CD8-positive, alpha-beta memory T cell (primary cell): ENCODE measurements around the gene ACOT2. TPM values are rescaled to one million over a fixed set of nuclear protein-coding genes. Genes with fewer than 3 reads are reported as not detected.
"Not testable (repeated sequence)": the region's sequence is repeated elsewhere in the genome, so short reads cannot be mapped to it uniquely, and the experiment has no call there.

ENCODE experiments used
- CTCF ChIA-PET: fragments of 350-600 bp; sonication (Branson Sonifier 250); formaldehyde crosslinking; loops from one replicate; lab custom pipeline; 2021; ENCODE audit warnings: antibody characterized with exemption; lab: Charles Lee
- POLR2A ChIA-PET: fragments of 350-600 bp; sonication (Branson Sonifier 250); formaldehyde crosslinking; loops from one replicate; lab custom pipeline; 2021; ENCODE audit warnings: antibody characterized with exemption; lab: Charles Lee
- DNase-seq, 5 donors: peaks; one replicate each; pipeline versions ENCODE4 v3.0.0 to v3.0.0-alpha.2; 2020 to 2022; ENCODE audit warnings: mixed read lengths in 1 of 5
- H3K27ac ChIP-seq: one replicate; pipeline ENCODE4 v1.7.0; 2013; ENCODE audit warnings: low read depth, mild to moderate bottlenecking, low read length, moderate library complexity
- H3K27me3 ChIP-seq: 2 replicates; pipeline ENCODE4 v1.7.0; 2013; ENCODE audit warnings: low read length, mild to moderate bottlenecking; ENCODE audit not compliant: insufficient read depth, poor library complexity, severe bottlenecking
- H3K36me3 ChIP-seq: 2 replicates; pipeline ENCODE4 v1.7.0; 2013; ENCODE audit warnings: mild to moderate bottlenecking, low read length, moderate library complexity; ENCODE audit not compliant: insufficient read depth
- H3K4me1 ChIP-seq: 2 replicates; pipeline ENCODE4 v1.7.0; 2013; ENCODE audit warnings: mild to moderate bottlenecking, low read length, moderate library complexity; ENCODE audit not compliant: insufficient read depth
- H3K4me3 ChIP-seq: 2 replicates; pipeline ENCODE4 v1.7.0; 2013; ENCODE audit warnings: mild to moderate bottlenecking, low read length
- H3K9me3 ChIP-seq: 2 replicates; pipeline ENCODE4 v1.7.0; 2013; ENCODE audit warnings: mild to moderate bottlenecking, low read length
- H3K27ac Mint-ChIP-seq, 8 donors: one replicate each; pipeline ENCODE4 v1.8.0; 2020 to 2021; ENCODE audit warnings: mixed read lengths in 8 of 8, mild to moderate bottlenecking in 6 of 8, inconsistent platforms in 3 of 8, moderate library complexity in 3 of 8
- H3K27me3 Mint-ChIP-seq, 2 donors: one replicate each; pipeline ENCODE4 v1.8.0; 2020 to 2021; ENCODE audit warnings: mixed read lengths in 2 of 2, mild to moderate bottlenecking in 1 of 2, moderate library complexity in 1 of 2
- H3K36me3 Mint-ChIP-seq, 3 donors: one replicate each; pipeline ENCODE4 v1.8.0; 2020 to 2021; ENCODE audit warnings: mixed read lengths in 3 of 3, inconsistent platforms in 1 of 3, mild to moderate bottlenecking in 1 of 3
- H3K4me1 Mint-ChIP-seq, 3 donors: one replicate each; pipeline ENCODE4 v1.8.0; 2020 to 2021; ENCODE audit warnings: mixed read lengths in 3 of 3, inconsistent platforms in 1 of 3, mild to moderate bottlenecking in 1 of 3
- H3K4me3 Mint-ChIP-seq, 7 donors: one replicate each; pipeline ENCODE4 v1.8.0; 2020 to 2021; ENCODE audit warnings: mixed read lengths in 7 of 7, mild to moderate bottlenecking in 6 of 7, moderate library complexity in 4 of 7, inconsistent platforms in 2 of 7
- H3K9me3 Mint-ChIP-seq, 5 donors: one replicate each; pipeline ENCODE4 v1.8.0; 2020 to 2022; ENCODE audit warnings: mixed read lengths in 5 of 5, mild to moderate bottlenecking in 3 of 5, moderate library complexity in 2 of 5, inconsistent platforms in 1 of 5
- polyA plus RNA-seq: library from polyadenylated mRNA; unstranded; fragments of 300-500 nt; fragmentation: Illumina TruSeq; gene quantifications from one replicate; pipeline ENCODE4 v1.2.3, GENCODE V29; 2021
- total RNA-seq, 2 experiments: library from RNA; stranded (reverse); gene quantifications; one replicate each; pipeline ENCODE4 v1.2.3, GENCODE V29; 2021

Gene ACOT2
- total and polyA plus RNA-seq, 3 experiments from 2014 or later: 16.2 to 22.4 (median 16.4) TPM

DNA sequence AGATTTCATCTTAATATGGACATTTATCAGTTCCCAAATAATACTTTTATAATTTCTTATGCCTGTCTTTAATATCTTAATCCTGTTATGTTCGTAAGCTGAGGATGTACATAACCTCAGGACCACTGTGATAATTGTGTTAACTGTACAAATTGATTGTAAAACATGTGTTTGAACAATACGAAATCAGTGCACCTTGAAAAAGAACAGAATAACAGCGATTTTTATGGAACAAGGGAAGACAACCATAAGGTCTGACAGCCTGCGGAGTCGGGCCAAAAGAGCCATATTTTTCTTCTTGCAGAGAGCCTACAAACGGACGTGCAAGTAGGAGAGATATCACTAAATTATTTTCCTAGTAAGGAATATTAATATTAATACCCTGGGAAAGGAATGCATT, 6.8 kb upstream of the ACOT2 start:
- H3K9me3 Mint-ChIP-seq, DNase-seq, H3K4me1 ChIP-seq, H3K27me3 Mint-ChIP-seq, H3K27ac Mint-ChIP-seq, CTCF ChIA-PET, POLR2A ChIA-PET, H3K27me3 ChIP-seq, H3K4me3 ChIP-seq, H3K36me3 ChIP-seq, H3K9me3 ChIP-seq, H3K27ac ChIP-seq, H3K4me3 Mint-ChIP-seq: not testable (repeated sequence)
- peaks cover 11 to 18% (median 15%) of the 10 kb centered on the region in 3 donors for H3K36me3 Mint-ChIP-seq
- peaks cover 16 to 25% (median 24%) of the 10 kb centered on the region in 3 donors for H3K4me1 Mint-ChIP-seq

- CTCF ChIA-PET, POLR2A ChIA-PET, DNase-seq, H3K4me3 ChIP-seq, H3K27ac ChIP-seq, H3K27me3 Mint-ChIP-seq, H3K4me3 Mint-ChIP-seq, H3K36me3 ChIP-seq, H3K27ac Mint-ChIP-seq, H3K4me1 ChIP-seq, H3K9me3 ChIP-seq, H3K9me3 Mint-ChIP-seq, H3K27me3 ChIP-seq: not testable (repeated sequence)
- H3K36me3 Mint-ChIP-seq: peaks cover 11 to 18% (median 15%) of the 10 kb centered on the region in 3 donors
- H3K4me1 Mint-ChIP-seq: peaks cover 21 to 29% (median 28%) of the 10 kb centered on the region in 3 donors
Observed at GRCh38 chr14:73562696-73563095, 6.3 kb upstream of the ACOT2 start.

DNA sequence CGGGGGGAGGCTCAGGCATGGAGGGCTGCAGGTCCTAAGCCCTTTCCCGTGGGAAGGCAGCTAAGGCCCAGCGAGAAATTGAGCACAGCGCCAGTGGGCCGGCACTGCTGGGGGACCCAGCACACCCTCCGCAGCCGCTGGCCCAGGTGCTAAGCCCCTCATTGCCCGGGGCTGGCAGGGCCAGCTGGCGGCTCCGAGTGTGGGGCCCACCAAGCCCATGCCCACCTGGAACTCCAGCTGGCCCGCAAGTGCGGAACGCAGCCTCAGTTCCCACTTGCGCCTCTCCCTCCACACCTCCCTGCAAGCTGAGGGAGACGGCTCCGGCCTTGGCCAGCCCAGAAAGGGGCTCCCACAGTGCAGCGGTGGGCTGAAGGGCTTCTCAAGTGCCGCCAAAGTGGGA, 2.6 kb upstream of the ACOT2 start:
- H3K4me1 Mint-ChIP-seq: peaks cover 45 to 59% (median 53%) of the 10 kb centered on the region in 3 donors
- CTCF ChIA-PET: interaction anchor here (5.4 kb wide), 1 partner anchor 58 kb away, joined by 44 read pairs; no protein-coding TSS in a partner anchor
- not testable (repeated sequence) for DNase-seq, H3K4me3 ChIP-seq, H3K27me3 Mint-ChIP-seq, H3K9me3 Mint-ChIP-seq, H3K27ac ChIP-seq, H3K27me3 ChIP-seq, H3K9me3 ChIP-seq, H3K27ac Mint-ChIP-seq, H3K36me3 ChIP-seq
- peaks cover 11 to 26% (median 15%) of the 10 kb centered on the region in 3 donors for H3K36me3 Mint-ChIP-seq
- H3K4me1 ChIP-seq: peaks cover 23% of the 10 kb centered on the region
- H3K4me3 Mint-ChIP-seq: peak overlapping the region in 2 of 7 donors; percentile 90 to 91
- POLR2A ChIA-PET: interaction anchor here (0.6 kb wide), 1 partner anchor 48 kb away, joined by 9 read pairs; no protein-coding TSS in a partner anchor

GRCh38 chr14:73566935-73567334, 2.1 kb upstream of the ACOT2 start:
- H3K9me3 Mint-ChIP-seq, H3K4me3 ChIP-seq, H3K27ac ChIP-seq, H3K36me3 ChIP-seq, H3K27me3 Mint-ChIP-seq, H3K9me3 ChIP-seq, H3K27me3 ChIP-seq, DNase-seq: not testable (repeated sequence)
- Mint-ChIP-seq H3K36me3 (peaks cover 11 to 26% (median 11%) of the 10 kb centered on the region in 3 donors), H3K4me3 (peak overlapping the region in 6 of 7 donors; percentile 44 to 97 (median 92)), H3K27ac (peak overlapping the region in 4 of 8 donors; percentile 9 to 98 (median 90)), H3K4me1 (peaks cover 45 to 59% (median 53%) of the 10 kb centered on the region in 3 donors)
- POLR2A ChIA-PET: interaction anchor here (0.6 to 1.1 kb wide), 3 partner anchors 46 to 1814 kb away, joined by 4 to 9 read pairs (median 6); partner anchors contain the start of gene ACOT6
- H3K4me1 ChIP-seq: peaks cover 23% of the 10 kb centered on the region
- CTCF ChIA-PET: interaction anchor here (0.6 to 5.4 kb wide), 5 partner anchors 25 to 59 kb away, joined by 3 to 44 read pairs (median 3); partner anchors contain the start of genes ACOT4 and ACOT6

DNA sequence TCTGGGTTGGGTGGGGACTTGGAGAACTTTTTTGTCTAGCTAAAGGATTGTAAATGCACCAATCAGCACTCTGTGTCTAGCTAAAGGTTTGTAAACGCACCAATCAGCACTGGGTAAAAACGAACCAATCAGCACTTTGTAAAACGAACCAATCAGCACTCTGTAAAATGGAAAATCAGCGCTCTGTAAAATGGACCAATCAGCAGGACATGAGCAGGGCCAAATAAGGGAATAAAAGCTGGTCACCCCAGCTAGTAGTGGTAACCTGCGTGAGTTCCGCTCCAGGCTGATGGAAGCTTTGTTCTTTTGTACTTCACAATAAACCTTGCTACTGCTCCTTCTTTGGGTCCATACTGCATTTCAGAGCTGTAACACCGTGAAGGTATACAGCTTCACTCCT, 1.7 kb upstream of the ACOT2 start:
- Mint-ChIP-seq H3K4me3 (peak overlapping the region; percentile 44 to 97 (median 92)), H3K4me1 (peaks cover 45 to 59% (median 53%) of the 10 kb centered on the region in 3 donors), H3K9me3 (peaks cover 0 to 6% (median 0%) of the 10 kb centered on the region in 5 donors), H3K27me3 (no peaks in the 10 kb centered on the region), H3K36me3 (peaks cover 7 to 28% (median 11%) of the 10 kb centered on the region in 3 donors), H3K27ac (peak overlapping the region; percentile 1 to 99 (median 94))
- CTCF ChIA-PET: interaction anchor here (0.6 to 5.4 kb wide), 6 partner anchors 24 to 66 kb away, joined by 3 to 44 read pairs (median 6); partner anchors contain the start of genes ACOT4 and ACOT6
- H3K9me3 ChIP-seq: no peaks in the 10 kb centered on the region
- DNase-seq: no peak
- H3K4me1 ChIP-seq: peaks cover 23% of the 10 kb centered on the region
- POLR2A ChIA-PET: interaction anchor here (0.7 to 1.1 kb wide), 2 partner anchors 46 to 1813 kb away, joined by 4 to 6 read pairs; partner anchors contain the start of gene ACOT6
- H3K4me3 ChIP-seq: peak overlapping the region; percentile 83
- H3K27me3 ChIP-seq: no peaks in the 10 kb centered on the region
- H3K27ac ChIP-seq: no peak overlapping the region
- no peaks in the 10 kb centered on the region for H3K36me3 ChIP-seq

DNA sequence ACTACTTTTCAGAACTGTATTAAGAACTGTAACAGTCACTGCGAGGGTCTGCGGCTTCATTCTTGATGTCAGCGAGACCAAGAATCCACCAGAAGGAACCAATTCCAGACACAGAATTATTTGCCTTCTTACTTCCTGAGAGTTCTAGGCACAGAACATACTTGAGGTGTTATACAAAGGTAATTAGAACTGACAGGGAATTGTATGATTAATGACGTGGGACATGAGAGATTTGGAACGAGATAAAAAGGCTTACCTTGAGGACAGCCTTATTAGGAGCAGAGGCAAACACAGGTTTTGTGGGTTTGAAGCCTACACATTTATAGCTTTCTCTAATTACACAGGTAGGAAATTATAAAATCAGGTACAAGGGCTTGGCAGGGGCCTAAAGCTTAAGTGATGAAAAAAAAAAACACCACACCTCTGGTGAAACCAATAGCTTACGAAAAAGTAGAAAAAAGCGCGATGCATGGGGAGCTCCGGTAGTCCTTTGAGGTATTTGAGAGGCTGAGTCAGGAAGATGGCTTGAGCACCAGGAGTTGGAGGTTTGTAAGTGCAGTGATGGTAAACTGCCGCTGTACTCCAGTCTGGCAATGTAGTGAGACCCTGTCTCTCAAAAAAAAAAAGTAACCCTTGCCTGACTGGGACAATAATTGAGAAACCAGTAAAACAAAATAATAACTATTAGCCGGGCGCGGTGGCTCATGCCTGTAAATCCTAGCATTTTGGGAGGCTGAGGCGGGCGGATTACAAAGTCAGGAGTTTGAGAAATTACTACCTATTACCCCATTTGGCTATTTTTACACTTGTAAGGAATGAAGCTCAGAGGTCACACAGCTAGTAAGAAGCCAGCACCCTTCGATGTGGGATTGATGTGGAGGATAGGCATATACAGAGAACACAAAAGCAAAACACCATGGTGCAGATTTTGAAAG, 795 bp upstream of the ACOT2 start:
- peak overlapping the region; percentile 83 for H3K4me3 ChIP-seq
- DNase-seq: no peak
- peak overlapping the region; percentile 90 to 99 (median 93) for H3K4me3 Mint-ChIP-seq

GRCh38 chr14:73568886-73569184, 178 bp upstream of the ACOT2 start:
- H3K36me3 ChIP-seq, H3K27me3 Mint-ChIP-seq, H3K9me3 ChIP-seq, DNase-seq, H3K27me3 ChIP-seq, H3K9me3 Mint-ChIP-seq: not testable (repeated sequence)
- H3K4me1 Mint-ChIP-seq: peaks cover 45 to 59% (median 49%) of the 10 kb centered on the region in 3 donors
- peak overlapping the region; percentile 90 to 99 (median 93) for H3K4me3 Mint-ChIP-seq
- ChIA-PET POLR2A (interaction anchor here (0.6 to 2.8 kb wide), 13 partner anchors 23 to 516 kb away, joined by 3 to 46 read pairs (median 3); partner anchors contain the start of genes ACOT4, ACOT6, ALDH6A1 and LIN52), CTCF (interaction anchor here (0.6 to 5.4 kb wide), 9 partner anchors 9 to 78 kb away, joined by 3 to 44 read pairs (median 12); partner anchors contain the start of genes ACOT4, ACOT6 and RIOX1)
- Histone ChIP-seq H3K27ac (peak overlapping the region; percentile 67), H3K4me1 (peaks cover 23% of the 10 kb centered on the region), H3K4me3 (peak overlapping the region; percentile 83)
- peak overlapping the region; percentile 94 to 99 (median 96) for H3K27ac Mint-ChIP-seq
- peaks cover 0 to 32% (median 11%) of the 10 kb centered on the region in 3 donors for H3K36me3 Mint-ChIP-seq

More for the DNA sequence above, 795 bp upstream of the ACOT2 start:
- peaks cover 45 to 59% (median 49%) of the 10 kb centered on the region in 3 donors for H3K4me1 Mint-ChIP-seq
- POLR2A ChIA-PET: interaction anchor here (0.6 to 2.8 kb wide), 13 partner anchors 24 to 516 kb away, joined by 3 to 46 read pairs (median 3); partner anchors contain the start of genes ACOT4, ACOT6, ALDH6A1 and LIN52
- no peaks in the 10 kb centered on the region for H3K36me3 ChIP-seq
- H3K27me3 ChIP-seq: no peaks in the 10 kb centered on the region
- peaks cover 0 to 28% (median 11%) of the 10 kb centered on the region in 3 donors for H3K36me3 Mint-ChIP-seq
- CTCF ChIA-PET: interaction anchor here (0.6 to 5.4 kb wide), 11 partner anchors 8 to 77 kb away, joined by 3 to 44 read pairs (median 11); partner anchors contain the start of genes ACOT4, ACOT6 and RIOX1
- H3K27ac Mint-ChIP-seq: peak overlapping the region; percentile 94 to 99 (median 96)
- H3K9me3 Mint-ChIP-seq: no peaks in the 10 kb centered on the region
- H3K27me3 Mint-ChIP-seq: no peaks in the 10 kb centered on the region
- no peaks in the 10 kb centered on the region for H3K9me3 ChIP-seq
- peak overlapping the region; percentile 67 for H3K27ac ChIP-seq
- peaks cover 23% of the 10 kb centered on the region for H3K4me1 ChIP-seq
